Activated naive CD4-positive, alpha-beta T cell treated with anti-CD3 and anti-CD28 coated beads, Interleukin-2, amount 10 ng/mL, durations not matched to agents 7 days and 5 days (primary cell): ENCODE results near the gene PARP11.

Source experiments
- CTCF ChIA-PET: fragments of 350-600 bp; sonication (Branson Sonifier 250); formaldehyde crosslinking; loops from one replicate; lab custom pipeline; 2021; ENCODE audit warnings: antibody characterized with exemption; lab: Charles Lee
- DNase-seq: peaks from one replicate; pipeline ENCODE4 v3.0.0-alpha.2; 2020
- H3K27ac Mint-ChIP-seq: one replicate; pipeline ENCODE4 v1.8.0; 2021; ENCODE audit warnings: mild to moderate bottlenecking, moderate library complexity, mixed read lengths
- H3K27me3 Mint-ChIP-seq: one replicate; pipeline ENCODE4 v1.8.0; 2021; ENCODE audit warnings: mild to moderate bottlenecking, mixed read lengths
- H3K36me3 Mint-ChIP-seq: one replicate; pipeline ENCODE4 v1.8.0; 2021; ENCODE audit warnings: mixed read lengths
- H3K4me1 Mint-ChIP-seq: one replicate; pipeline ENCODE4 v1.8.0; 2021; ENCODE audit warnings: mixed read lengths
- H3K4me3 Mint-ChIP-seq: one replicate; pipeline ENCODE4 v1.8.0; 2021; ENCODE audit warnings: mild to moderate bottlenecking, moderate library complexity, mixed read lengths
- H3K9me3 Mint-ChIP-seq: one replicate; pipeline ENCODE4 v1.8.0; 2021; ENCODE audit warnings: mixed read lengths

The PARP11 gene

GRCh38 chr12:3761116-3761735, 112.0 kb downstream of the PARP11 start:
- peaks cover 6% of the 10 kb centered on the region for H3K36me3 Mint-ChIP-seq
- H3K4me1 Mint-ChIP-seq = peaks cover 11% of the 10 kb centered on the region
- H3K4me3 Mint-ChIP-seq = no peak overlapping the region
- DNase-seq = no peak
- H3K9me3 Mint-ChIP-seq = no peaks in the 10 kb centered on the region
- no peak overlapping the region for H3K27ac Mint-ChIP-seq
- H3K27me3 Mint-ChIP-seq = peaks cover under 1% of the 10 kb centered on the region
- CTCF ChIA-PET = interaction anchor here (1.2 kb wide), 1 partner anchor 42 kb away, joined by 4 read pairs; no protein-coding TSS in a partner anchor

- peaks cover 8% of the 10 kb centered on the region for H3K36me3 Mint-ChIP-seq
- no peaks in the 10 kb centered on the region for H3K9me3 Mint-ChIP-seq
- no peaks in the 10 kb centered on the region for H3K27me3 Mint-ChIP-seq
- H3K4me3 Mint-ChIP-seq = no peak overlapping the region
- peaks cover 14% of the 10 kb centered on the region for H3K4me1 Mint-ChIP-seq
- no peak for DNase-seq
- CTCF ChIA-PET = interaction anchor here (0.6 kb wide), 1 partner anchor 1893 kb away, joined by 4 read pairs; no protein-coding TSS in a partner anchor
- no peak overlapping the region for H3K27ac Mint-ChIP-seq
Measured at GRCh38 chr12:3759878-3760277, 113.3 kb downstream of the PARP11 start.
